Suprapubic skin (tissue), 3 donors: ENCODE measurements around the gene ZDHHC12.

Experiments used
- CTCF ChIP-seq, 2 donors: fragments of 200-600 bp in 1 of 2; fragments of 450-650 bp in 1 of 2; sonication (generic) in 1 of 2; IDR thresholded peaks; one replicate each; pipeline ENCODE4 v1.5.1; 2016 to 2019; ENCODE audit warnings: antibody characterized with exemption in 2 of 2, mild to moderate bottlenecking in 1 of 2, moderate library complexity in 1 of 2
- POLR2AphosphoS5 ChIP-seq, 3 donors: sonication (generic); formaldehyde crosslinking; IDR thresholded peaks; one replicate each; pipeline ENCODE4 v1.6.1; 2017; ENCODE audit warnings: antibody characterized with exemption in 3 of 3

GRCh38 chr9:128712451-128713410, 11.2 kb downstream of the ZDHHC12 start:
- TF ChIP-seq CTCF (IDR thresholded peaks at IDR 0.05) (no peak), POLR2AphosphoS5 (IDR thresholded peaks at IDR 0.05) (no peak)
